ENCODE measurements around the gene DNM2.

DNM2 gene

GRCh38 chr19:10828981-10829821, 111.3 kb downstream of the DNM2 start:
- Histone ChIP-seq H3K27ac (ENCODE audit: low read depth, low read length) (no peak overlapping the region), H2AFZ (ENCODE audit: low read length, unreplicated experiment) (no peak overlapping the region), H3K4me1 (ENCODE audit: control insufficient read depth, insufficient read depth, low read length, unreplicated experiment) (no peaks in the 10 kb centered on the region), H3K27me3 (ENCODE audit: insufficient read depth, low read length) (no peaks in the 10 kb centered on the region), H3K36me3 (ENCODE audit: insufficient read depth, low read length) (peaks cover 5% of the 10 kb centered on the region; the same call in 1 of the 2 replicates), H3K79me2 (ENCODE audit: control insufficient read depth, insufficient read depth, low read length, unreplicated experiment) (no peaks in the 10 kb centered on the region), H3K4me3 (ENCODE audit: low read depth, low read length) (no peak overlapping the region)

GRCh38 chr19:10829967-10830366, 112.1 kb downstream of the DNM2 start:
- H3K36me3 ChIP-seq (ENCODE audit: insufficient read depth, low read length): peaks cover under 1% of the 10 kb centered on the region; the same call in 1 of the 2 replicates
- H3K27ac ChIP-seq (ENCODE audit: low read depth, low read length): no peak overlapping the region
- no peaks in the 10 kb centered on the region for H3K27me3 ChIP-seq (ENCODE audit: insufficient read depth, low read length)
- H2AFZ ChIP-seq (ENCODE audit: low read length, unreplicated experiment): no peak overlapping the region
- H3K4me1 ChIP-seq (ENCODE audit: control insufficient read depth, insufficient read depth, low read length, unreplicated experiment): no peaks in the 10 kb centered on the region
- H3K79me2 ChIP-seq (ENCODE audit: control insufficient read depth, insufficient read depth, low read length, unreplicated experiment): no peaks in the 10 kb centered on the region
- no peak overlapping the region for H3K4me3 ChIP-seq (ENCODE audit: low read depth, low read length)

GRCh38 chr19:10830370-10830769, 112.5 kb downstream of the DNM2 start:
- Histone ChIP-seq H3K27ac (ENCODE audit: low read depth, low read length) (no peak overlapping the region), H3K36me3 (ENCODE audit: insufficient read depth, low read length) (no peaks in the 10 kb centered on the region)

GRCh38 chr19:10830931-10831779, 113.3 kb downstream of the DNM2 start:
- Histone ChIP-seq H3K4me1 (ENCODE audit: control insufficient read depth, insufficient read depth, low read length, unreplicated experiment) (no peaks in the 10 kb centered on the region), H3K79me2 (ENCODE audit: control insufficient read depth, insufficient read depth, low read length, unreplicated experiment) (no peaks in the 10 kb centered on the region), H3K4me3 (ENCODE audit: low read depth, low read length) (no peak overlapping the region), H2AFZ (ENCODE audit: low read length, unreplicated experiment) (no peak overlapping the region), H3K36me3 (ENCODE audit: insufficient read depth, low read length) (no peaks in the 10 kb centered on the region), H3K27ac (ENCODE audit: low read depth, low read length) (no peak overlapping the region), H3K27me3 (ENCODE audit: insufficient read depth, low read length) (no peaks in the 10 kb centered on the region)

More at GRCh38 chr19:10830370-10830769, 112.5 kb downstream of the DNM2 start:
- H3K79me2 ChIP-seq (ENCODE audit: control insufficient read depth, insufficient read depth, low read length, unreplicated experiment): no peaks in the 10 kb centered on the region
- H2AFZ ChIP-seq (ENCODE audit: low read length, unreplicated experiment): no peak overlapping the region
- no peak overlapping the region for H3K4me3 ChIP-seq (ENCODE audit: low read depth, low read length)
- no peaks in the 10 kb centered on the region for H3K27me3 ChIP-seq (ENCODE audit: insufficient read depth, low read length)
- H3K4me1 ChIP-seq (ENCODE audit: control insufficient read depth, insufficient read depth, low read length, unreplicated experiment): no peaks in the 10 kb centered on the region

- peaks cover 9% of the 10 kb centered on the region for H3K4me1 ChIP-seq (ENCODE audit: control insufficient read depth, insufficient read depth, low read length, unreplicated experiment)
- H3K36me3 ChIP-seq (ENCODE audit: insufficient read depth, low read length): no peaks in the 10 kb centered on the region
- H3K4me3 ChIP-seq (ENCODE audit: low read depth, low read length): no peak overlapping the region
- H3K79me2 ChIP-seq (ENCODE audit: control insufficient read depth, insufficient read depth, low read length, unreplicated experiment): no peaks in the 10 kb centered on the region
- no peak overlapping the region for H3K27ac ChIP-seq (ENCODE audit: low read depth, low read length)
- H3K27me3 ChIP-seq (ENCODE audit: insufficient read depth, low read length): no peaks in the 10 kb centered on the region
- no peak overlapping the region for H2AFZ ChIP-seq (ENCODE audit: low read length, unreplicated experiment)
Measured at GRCh38 chr19:10831987-10832938, 114.4 kb downstream of the DNM2 start.

GRCh38 chr19:10832939-10833296, 115.0 kb downstream of the DNM2 start:
- Histone ChIP-seq H3K27me3 (ENCODE audit: insufficient read depth, low read length) (no peaks in the 10 kb centered on the region), H3K27ac (ENCODE audit: low read depth, low read length) (no peak overlapping the region), H2AFZ (ENCODE audit: low read length, unreplicated experiment) (no peak overlapping the region), H3K36me3 (ENCODE audit: insufficient read depth, low read length) (no peaks in the 10 kb centered on the region), H3K79me2 (ENCODE audit: control insufficient read depth, insufficient read depth, low read length, unreplicated experiment) (no peaks in the 10 kb centered on the region), H3K4me1 (ENCODE audit: control insufficient read depth, insufficient read depth, low read length, unreplicated experiment) (peaks cover 9% of the 10 kb centered on the region), H3K4me3 (ENCODE audit: low read depth, low read length) (no peak overlapping the region)

GRCh38 chr19:10835089-10835753, 117.3 kb downstream of the DNM2 start:
- H3K36me3 ChIP-seq (ENCODE audit: insufficient read depth, low read length): no peaks in the 10 kb centered on the region
- peak overlapping the region; percentile 59 for H3K4me3 ChIP-seq (ENCODE audit: low read depth, low read length)
- H3K79me2 ChIP-seq (ENCODE audit: control insufficient read depth, insufficient read depth, low read length, unreplicated experiment): no peaks in the 10 kb centered on the region
- H2AFZ ChIP-seq (ENCODE audit: low read length, unreplicated experiment): no peak overlapping the region
- peaks cover 9% of the 10 kb centered on the region for H3K4me1 ChIP-seq (ENCODE audit: control insufficient read depth, insufficient read depth, low read length, unreplicated experiment)
- no peaks in the 10 kb centered on the region for H3K27me3 ChIP-seq (ENCODE audit: insufficient read depth, low read length)
- no peak overlapping the region; the same call in 1 of the 2 replicates for H3K27ac ChIP-seq (ENCODE audit: low read depth, low read length)

GRCh38 chr19:10835754-10836478, 118.0 kb downstream of the DNM2 start, which contains the start of gene TMED1:
TSS of gene TMED1 (minus strand) at chr19:10836212. CDS start at chr19:10836191, 21 bp downstream.
- Histone ChIP-seq H3K27me3 (ENCODE audit: insufficient read depth, low read length) (no peaks in the 10 kb centered on the region), H3K4me3 (ENCODE audit: low read depth, low read length) (peak within 1 kb of the TSS; percentile 96), H3K27ac (ENCODE audit: low read depth, low read length) (peak within 1 kb of the TSS; percentile 95), H3K36me3 (ENCODE audit: insufficient read depth, low read length) (no peaks in the 10 kb centered on the region), H2AFZ (ENCODE audit: low read length, unreplicated experiment) (peak within 1 kb of the TSS; percentile 98), H3K79me2 (ENCODE audit: control insufficient read depth, insufficient read depth, low read length, unreplicated experiment) (no peaks in the 10 kb centered on the region), H3K4me1 (ENCODE audit: control insufficient read depth, insufficient read depth, low read length, unreplicated experiment) (peaks cover 9% of the 10 kb centered on the region)

GRCh38 chr19:10836479-10837330, 118.8 kb downstream of the DNM2 start:
- H3K27me3 ChIP-seq (ENCODE audit: insufficient read depth, low read length): no peaks in the 10 kb centered on the region
- peaks cover 9% of the 10 kb centered on the region for H3K4me1 ChIP-seq (ENCODE audit: control insufficient read depth, insufficient read depth, low read length, unreplicated experiment)
- peak overlapping the region; percentile 98 for H2AFZ ChIP-seq (ENCODE audit: low read length, unreplicated experiment)
- peak overlapping the region; percentile 95 for H3K27ac ChIP-seq (ENCODE audit: low read depth, low read length)
- no peaks in the 10 kb centered on the region for H3K79me2 ChIP-seq (ENCODE audit: control insufficient read depth, insufficient read depth, low read length, unreplicated experiment)
- no peaks in the 10 kb centered on the region for H3K36me3 ChIP-seq (ENCODE audit: insufficient read depth, low read length)
- peak overlapping the region; percentile 96 for H3K4me3 ChIP-seq (ENCODE audit: low read depth, low read length)
